OCI-LY3 (cell line): ENCODE measurements around the gene WHRN.

Source experiments
- H2AFZ ChIP-seq: fragments of 200-600, 300-600 bp; shearing (Covaris generic); 2 replicates; pipeline ENCODE4 v1.6.0; 2014; ENCODE audit warnings: antibody characterized with exemption, low read depth, low read length
- H3K27ac ChIP-seq: fragments of 200-600, 300-600 bp; sonication (generic); 2 replicates; pipeline ENCODE4 v1.5.1; 2014; ENCODE audit warnings: mild to moderate bottlenecking, low read length, moderate library complexity, mixed read lengths
- H3K27me3 ChIP-seq: fragments of 200-600, 300-600 bp; sonication (generic); 2 replicates; pipeline ENCODE4 v1.6.1; 2014; ENCODE audit warnings: low read depth, low read length, mixed read lengths
- H3K36me3 ChIP-seq: fragments of 200-600, 300-600 bp; sonication (generic); replicated peaks from 2 replicates; pipeline ENCODE3; 2014; ENCODE audit warnings: low read depth, low read length, mixed read lengths
- H3K4me1 ChIP-seq: fragments of 300-600, 200-600 bp; sonication (generic); 2 replicates; pipeline ENCODE4 v1.6.1; 2014; ENCODE audit warnings: low read length, mixed read lengths
- H3K4me2 ChIP-seq: fragments of 200-600, 300-600 bp; sonication (generic); 2 replicates; pipeline ENCODE4 v1.6.1; 2014; ENCODE audit warnings: low read length, mixed read lengths
- H3K4me3 ChIP-seq: fragments of 300-600, 200-600 bp; sonication (generic); 2 replicates; pipeline ENCODE4 v1.5.1; 2014; ENCODE audit warnings: antibody characterized with exemption, mild to moderate bottlenecking, low read length, moderate library complexity
- H3K79me2 ChIP-seq: fragments of 300-600, 200-600 bp; shearing (Covaris generic); 2 replicates; pipeline ENCODE4 v1.6.1; 2014; ENCODE audit warnings: mild to moderate bottlenecking, low read length, mixed read lengths
- H3K9ac ChIP-seq: fragments of 300-600, 200-600 bp; shearing (Covaris generic); 2 replicates; pipeline ENCODE4 v1.6.0; 2014; ENCODE audit warnings: mild to moderate bottlenecking, low read length, moderate library complexity
- H3K9me3 ChIP-seq: fragments of 200-600, 300-600 bp; shearing (Covaris generic); 2 replicates; pipeline ENCODE4 v1.6.1; 2014; ENCODE audit warnings: low read length, mixed read lengths; ENCODE audit not compliant: insufficient read depth
- H4K20me1 ChIP-seq: fragments of 200-600, 300-600 bp; sonication (generic); 2 replicates; pipeline ENCODE4 v1.6.1; 2016; ENCODE audit warnings: low read length, mixed read lengths; ENCODE audit not compliant: insufficient read depth
- EZH2phosphoT487 ChIP-seq: fragments of 200-600 bp; shearing (Covaris generic); IDR thresholded peaks from 2 replicates; pipeline ENCODE4 v1.6.1; 2018; ENCODE audit warnings: antibody characterized with exemption, mixed run types, low read depth
- TF ChIP-seq, protein P1 (sequence below): fragments of 200-600, 300-600 bp; sonication (generic); IDR thresholded peaks from 2 replicates; pipeline ENCODE4 v1.5.1; 2014; ENCODE audit warnings: antibody characterized with exemption, low read length, low read depth

Gene WHRN

DNA sequence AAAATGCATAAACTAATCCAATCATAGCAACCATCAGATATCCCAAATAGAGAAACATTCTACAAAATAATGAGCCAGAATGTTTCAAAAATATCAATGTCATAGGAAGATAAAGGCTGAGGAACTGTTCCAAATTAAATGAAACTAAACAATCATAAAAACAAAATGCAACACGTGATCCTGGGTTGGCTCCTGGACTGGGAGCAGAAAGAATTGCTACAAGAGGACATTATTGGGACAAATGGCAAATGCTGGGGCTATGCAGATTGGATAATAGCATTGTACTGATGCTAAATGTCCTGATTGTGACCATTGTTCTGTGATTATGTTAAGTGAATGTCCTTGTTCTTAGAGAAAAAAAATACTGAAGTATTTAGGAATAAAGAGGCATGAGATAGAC is 63.3 kb downstream of the WHRN start:
- H3K9me3 ChIP-seq = peaks cover 8% of the 10 kb centered on the region; the same call in 1 of the 2 replicates
- H3K36me3 ChIP-seq = peaks cover 9% of the 10 kb centered on the region
- no peak overlapping the region for H3K4me3 ChIP-seq
- no peak overlapping the region for H3K9ac ChIP-seq
- H4K20me1 ChIP-seq = no peaks in the 10 kb centered on the region
- H2AFZ ChIP-seq = no peak overlapping the region
- no peaks in the 10 kb centered on the region for H3K27me3 ChIP-seq
- H3K4me1 ChIP-seq = peaks cover 8% of the 10 kb centered on the region; the same call in 1 of the 2 replicates
- no peak for TF ChIP-seq EZH2phosphoT487
- TF ChIP-seq, protein P1, sequence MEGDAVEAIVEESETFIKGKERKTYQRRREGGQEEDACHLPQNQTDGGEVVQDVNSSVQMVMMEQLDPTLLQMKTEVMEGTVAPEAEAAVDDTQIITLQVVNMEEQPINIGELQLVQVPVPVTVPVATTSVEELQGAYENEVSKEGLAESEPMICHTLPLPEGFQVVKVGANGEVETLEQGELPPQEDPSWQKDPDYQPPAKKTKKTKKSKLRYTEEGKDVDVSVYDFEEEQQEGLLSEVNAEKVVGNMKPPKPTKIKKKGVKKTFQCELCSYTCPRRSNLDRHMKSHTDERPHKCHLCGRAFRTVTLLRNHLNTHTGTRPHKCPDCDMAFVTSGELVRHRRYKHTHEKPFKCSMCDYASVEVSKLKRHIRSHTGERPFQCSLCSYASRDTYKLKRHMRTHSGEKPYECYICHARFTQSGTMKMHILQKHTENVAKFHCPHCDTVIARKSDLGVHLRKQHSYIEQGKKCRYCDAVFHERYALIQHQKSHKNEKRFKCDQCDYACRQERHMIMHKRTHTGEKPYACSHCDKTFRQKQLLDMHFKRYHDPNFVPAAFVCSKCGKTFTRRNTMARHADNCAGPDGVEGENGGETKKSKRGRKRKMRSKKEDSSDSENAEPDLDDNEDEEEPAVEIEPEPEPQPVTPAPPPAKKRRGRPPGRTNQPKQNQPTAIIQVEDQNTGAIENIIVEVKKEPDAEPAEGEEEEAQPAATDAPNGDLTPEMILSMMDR = no peak
- H3K4me2 ChIP-seq = no peak overlapping the region
- no peaks in the 10 kb centered on the region for H3K79me2 ChIP-seq
- H3K27ac ChIP-seq = no peak overlapping the region

DNA sequence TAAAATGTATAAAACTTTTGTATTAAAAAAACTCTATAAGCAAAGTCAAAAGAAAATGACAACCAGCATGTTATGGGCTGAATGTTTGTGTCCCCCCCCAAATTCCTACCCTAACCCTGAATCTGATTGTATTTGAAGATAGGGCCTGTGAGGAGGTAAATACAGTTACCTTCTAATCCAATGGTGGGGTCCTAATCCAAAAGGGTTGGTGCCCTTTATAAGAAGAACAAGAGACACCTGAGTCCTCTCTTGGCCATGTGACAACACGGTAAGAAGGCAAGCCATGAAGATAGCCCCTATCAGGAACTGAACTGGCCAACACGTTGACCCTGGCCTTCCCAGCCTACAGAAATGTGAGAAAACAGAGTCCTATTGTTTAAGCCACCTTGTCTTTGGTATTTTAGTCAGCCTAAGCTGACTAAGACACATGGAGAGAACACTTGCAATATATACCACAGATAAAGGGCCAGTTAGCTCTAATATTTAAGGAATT is 67.8 kb downstream of the WHRN start:
- Histone ChIP-seq H3K27me3 (no peaks in the 10 kb centered on the region), H3K9me3 (no peaks in the 10 kb centered on the region), H3K79me2 (no peaks in the 10 kb centered on the region), H2AFZ (no peak overlapping the region), H3K9ac (no peak overlapping the region), H4K20me1 (no peaks in the 10 kb centered on the region; the same call in 1 of the 2 replicates), H3K36me3 (no peaks in the 10 kb centered on the region), H3K27ac (no peak overlapping the region), H3K4me1 (no peaks in the 10 kb centered on the region), H3K4me3 (no peak overlapping the region), H3K4me2 (no peak overlapping the region)
- TF ChIP-seq, protein P1 = no peak
- no peak for TF ChIP-seq EZH2phosphoT487

DNA sequence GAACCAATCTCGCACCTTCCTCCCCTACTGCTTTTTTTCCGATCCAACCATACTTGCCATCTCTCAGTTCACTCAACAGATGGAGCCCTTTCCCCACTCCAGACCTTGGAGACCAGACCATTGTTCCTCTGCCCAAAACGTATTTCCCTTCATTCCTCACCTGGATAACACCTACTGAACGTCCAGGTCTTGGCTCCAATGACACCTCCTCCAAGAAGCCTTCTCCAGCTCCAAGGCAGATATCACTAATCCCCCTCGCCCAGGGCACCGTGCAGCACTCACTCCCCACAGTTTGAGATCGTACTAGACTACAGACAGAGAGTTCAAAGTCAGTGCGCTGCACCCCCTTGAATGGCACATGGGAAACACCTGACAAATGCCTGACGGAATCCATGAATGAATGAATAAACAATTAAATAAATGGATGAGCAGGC is 70.4 kb downstream of the WHRN start:
- no peak overlapping the region for H3K27ac ChIP-seq
- no peaks in the 10 kb centered on the region for H3K4me1 ChIP-seq
- TF ChIP-seq, protein P1 = peak; percentile 77
- TF ChIP-seq EZH2phosphoT487 = no peak
- H2AFZ ChIP-seq = no peak overlapping the region
- no peaks in the 10 kb centered on the region for H3K9me3 ChIP-seq
- H4K20me1 ChIP-seq = no peaks in the 10 kb centered on the region; the same call in 1 of the 2 replicates
- H3K27me3 ChIP-seq = no peaks in the 10 kb centered on the region
- no peak overlapping the region for H3K4me3 ChIP-seq
- H3K36me3 ChIP-seq = no peaks in the 10 kb centered on the region
- no peaks in the 10 kb centered on the region for H3K79me2 ChIP-seq
- no peak overlapping the region for H3K4me2 ChIP-seq
- H3K9ac ChIP-seq = no peak overlapping the region

DNA sequence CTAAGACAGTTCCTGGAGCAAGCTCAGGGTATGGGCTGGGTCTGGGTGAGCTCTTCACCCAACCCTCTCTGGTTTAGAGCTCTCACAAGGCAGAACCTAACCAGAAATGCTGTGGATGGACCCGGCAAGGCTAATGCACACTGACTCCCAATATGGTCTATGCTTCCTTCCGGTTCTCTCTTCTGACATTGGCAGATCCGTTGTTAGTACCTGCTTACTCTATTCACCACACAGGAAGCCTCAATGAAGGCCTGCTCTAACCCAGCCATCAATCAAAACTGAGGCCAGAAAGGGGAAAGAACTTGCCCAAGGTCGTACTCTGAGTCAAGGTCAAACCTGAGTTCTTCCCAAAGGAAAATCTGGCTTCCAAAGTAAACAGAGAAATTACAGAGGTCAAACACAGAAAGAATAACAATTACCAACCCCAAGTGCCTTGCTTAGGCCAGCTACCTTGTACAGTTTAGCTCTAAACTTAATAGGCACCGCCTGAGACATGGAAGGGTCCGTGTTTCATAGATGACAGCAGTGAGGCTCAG is 71.5 kb downstream of the WHRN start:
- no peaks in the 10 kb centered on the region for H3K79me2 ChIP-seq

More for the DNA sequence above, 71.5 kb downstream of the WHRN start:
- Histone ChIP-seq H3K4me1 (no peaks in the 10 kb centered on the region), H3K4me3 (no peak overlapping the region), H3K4me2 (no peak overlapping the region), H4K20me1 (no peaks in the 10 kb centered on the region; the same call in 1 of the 2 replicates), H3K9me3 (no peaks in the 10 kb centered on the region), H3K36me3 (no peaks in the 10 kb centered on the region), H3K27me3 (no peaks in the 10 kb centered on the region), H2AFZ (no peak overlapping the region), H3K27ac (no peak overlapping the region), H3K9ac (no peak overlapping the region)
- no peak for TF ChIP-seq EZH2phosphoT487
- TF ChIP-seq, protein P1 = no peak
